Measurements from ENCODE around the gene CNPY1.

The CNPY1 gene

DNA sequence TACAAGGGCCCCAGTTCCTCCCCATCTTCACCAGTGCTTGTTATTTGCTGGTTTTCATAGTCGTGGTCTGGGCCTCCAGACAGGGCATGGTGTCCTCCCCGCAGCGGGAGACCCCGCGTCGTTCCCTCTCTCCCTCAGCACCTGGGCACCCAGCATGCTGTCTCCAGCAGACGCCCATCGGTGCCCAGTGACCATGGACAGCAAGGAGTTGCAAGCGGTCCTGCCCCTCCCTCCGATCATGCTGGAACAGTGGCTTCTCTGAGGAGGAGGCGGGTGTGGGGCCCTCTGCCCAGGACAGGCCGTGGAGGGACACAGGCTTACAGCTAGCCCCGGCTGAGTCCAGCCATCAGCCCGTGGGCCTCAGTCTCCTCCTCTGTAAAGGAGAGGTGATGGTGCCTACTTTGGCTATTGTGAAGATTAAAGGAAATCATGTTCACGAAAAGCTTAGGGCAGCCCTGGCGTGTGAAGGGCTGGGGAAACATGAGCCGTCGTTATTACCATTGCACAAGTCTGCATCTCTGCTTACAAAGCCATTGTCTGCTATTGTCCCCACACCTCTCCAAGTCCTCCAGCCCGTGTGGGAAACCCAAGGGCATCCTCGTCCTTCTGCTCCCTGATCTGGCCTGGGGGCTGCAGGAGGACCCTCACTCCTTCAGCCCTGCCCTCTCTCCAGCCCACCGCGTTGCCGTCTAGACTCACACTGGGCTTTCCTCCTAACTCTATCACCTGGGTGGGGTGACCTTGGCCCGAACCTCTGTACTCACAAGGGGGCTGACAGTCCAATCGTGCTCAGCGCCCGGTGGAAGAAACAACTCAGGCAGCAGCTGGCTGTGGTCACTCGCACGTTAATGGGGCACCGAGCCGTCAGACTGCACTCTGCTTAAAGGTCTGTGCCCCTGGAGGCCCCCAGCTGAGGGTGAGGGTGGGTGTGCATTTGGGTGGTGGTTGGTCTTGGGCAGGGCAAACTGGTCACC lies 58.6 kb downstream of the CNPY1 start:
- DNase-seq: no peak

- DNase-seq: no peak
These were observed 59.4 kb downstream of the CNPY1 start for GRCh38 chr7:155486783-155487508.

DNA sequence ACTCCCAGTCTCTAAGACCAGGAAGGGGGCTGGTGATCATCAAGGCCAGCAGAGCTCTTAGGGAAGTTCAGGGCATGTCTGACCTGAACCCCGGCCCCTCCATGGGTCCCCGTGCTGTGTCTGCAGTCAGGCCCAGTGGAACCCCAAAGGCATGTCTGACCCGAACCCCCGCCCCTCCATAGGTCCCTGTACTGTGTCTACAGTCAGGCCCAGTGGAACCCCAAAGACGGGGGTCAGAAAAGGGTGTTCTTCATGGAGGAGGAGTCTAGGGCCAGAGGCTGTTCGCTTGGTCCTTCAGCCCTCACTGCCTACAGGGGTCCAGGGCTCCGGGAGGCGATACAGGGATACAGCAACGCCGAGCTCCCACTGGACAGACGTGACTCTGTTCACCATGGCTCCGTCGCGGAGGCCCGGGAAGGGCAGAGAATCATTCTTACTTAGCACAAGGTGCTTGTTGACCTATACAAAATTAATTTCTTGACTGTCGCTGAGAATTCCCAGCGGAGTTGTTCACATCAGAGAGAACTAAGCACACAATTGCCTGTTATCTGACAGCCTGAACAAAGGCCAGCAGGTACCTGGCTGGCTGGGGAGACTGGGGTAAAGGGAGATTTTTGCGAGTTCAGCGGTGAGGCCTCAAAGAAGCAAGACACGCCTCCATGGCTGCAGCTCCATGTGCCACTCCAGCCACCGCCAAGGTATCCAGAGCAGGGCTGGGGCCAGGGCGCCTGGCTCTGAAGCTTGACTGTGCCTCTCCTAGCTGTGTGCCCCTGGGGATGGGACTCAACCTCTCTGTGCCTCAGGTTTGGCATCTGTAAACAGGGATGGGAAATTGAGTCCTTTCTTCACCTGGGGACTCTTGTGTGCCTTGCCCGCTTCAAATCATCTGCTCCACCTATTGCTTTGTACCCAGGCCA lies 61.6 kb downstream of the CNPY1 start:
- no peak for DNase-seq

DNA sequence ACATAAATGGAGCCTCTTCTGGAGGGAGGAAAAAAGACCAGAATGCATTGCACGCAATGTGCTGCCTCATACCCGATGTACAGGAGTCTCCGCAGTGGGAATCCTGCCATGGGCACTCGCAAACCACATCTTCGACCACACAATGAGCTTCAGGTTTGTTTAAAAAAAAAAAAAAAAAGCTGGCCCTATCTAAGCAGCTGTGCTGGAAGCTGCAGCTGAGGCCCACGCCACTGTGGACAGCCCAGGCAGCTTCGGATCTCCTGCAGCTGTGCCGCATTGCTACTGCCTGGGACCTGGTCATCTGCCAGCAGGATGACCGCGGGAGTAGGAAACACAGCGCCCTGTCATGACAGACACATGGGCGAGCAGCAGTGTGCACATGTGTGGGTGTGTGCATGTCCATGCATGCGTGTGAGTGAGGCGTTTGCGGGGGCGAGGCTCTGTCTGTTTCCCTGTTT lies 62.5 kb downstream of the CNPY1 start:
- no peak for DNase-seq

GRCh38 chr7:155483245-155483644 lies 63.1 kb downstream of the CNPY1 start:
- DNase-seq: no peak

- DNase-seq: no peak
These were observed 63.7 kb downstream of the CNPY1 start for GRCh38 chr7:155482511-155483183.

GRCh38 chr7:155481764-155482163 lies 64.6 kb downstream of the CNPY1 start:
- no peak for DNase-seq

GRCh38 chr7:155477476-155477875 lies 68.9 kb downstream of the CNPY1 start:
- DNase-seq: no peak

GRCh38 chr7:155471718-155472117 lies 74.6 kb downstream of the CNPY1 start:
- DNase-seq: no peak

GRCh38 chr7:155470686-155471638 lies 75.4 kb downstream of the CNPY1 start:
- DNase-seq: no peak

DNA sequence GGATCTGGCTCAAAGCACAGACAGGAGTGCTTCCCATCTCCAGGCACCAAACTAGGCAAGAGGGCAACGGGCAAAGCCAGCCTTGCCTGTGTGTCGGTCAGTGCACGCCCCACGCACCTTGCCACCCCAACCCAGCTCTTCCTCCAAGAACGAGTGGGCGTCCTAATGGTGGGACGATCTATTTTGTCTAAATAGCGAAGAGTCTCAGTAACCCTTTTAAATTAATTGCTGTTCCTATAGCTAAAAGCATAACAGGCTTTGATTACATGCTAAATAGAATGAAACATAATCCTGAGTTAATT lies 76.2 kb downstream of the CNPY1 start:
- DNase-seq: no peak

DNA sequence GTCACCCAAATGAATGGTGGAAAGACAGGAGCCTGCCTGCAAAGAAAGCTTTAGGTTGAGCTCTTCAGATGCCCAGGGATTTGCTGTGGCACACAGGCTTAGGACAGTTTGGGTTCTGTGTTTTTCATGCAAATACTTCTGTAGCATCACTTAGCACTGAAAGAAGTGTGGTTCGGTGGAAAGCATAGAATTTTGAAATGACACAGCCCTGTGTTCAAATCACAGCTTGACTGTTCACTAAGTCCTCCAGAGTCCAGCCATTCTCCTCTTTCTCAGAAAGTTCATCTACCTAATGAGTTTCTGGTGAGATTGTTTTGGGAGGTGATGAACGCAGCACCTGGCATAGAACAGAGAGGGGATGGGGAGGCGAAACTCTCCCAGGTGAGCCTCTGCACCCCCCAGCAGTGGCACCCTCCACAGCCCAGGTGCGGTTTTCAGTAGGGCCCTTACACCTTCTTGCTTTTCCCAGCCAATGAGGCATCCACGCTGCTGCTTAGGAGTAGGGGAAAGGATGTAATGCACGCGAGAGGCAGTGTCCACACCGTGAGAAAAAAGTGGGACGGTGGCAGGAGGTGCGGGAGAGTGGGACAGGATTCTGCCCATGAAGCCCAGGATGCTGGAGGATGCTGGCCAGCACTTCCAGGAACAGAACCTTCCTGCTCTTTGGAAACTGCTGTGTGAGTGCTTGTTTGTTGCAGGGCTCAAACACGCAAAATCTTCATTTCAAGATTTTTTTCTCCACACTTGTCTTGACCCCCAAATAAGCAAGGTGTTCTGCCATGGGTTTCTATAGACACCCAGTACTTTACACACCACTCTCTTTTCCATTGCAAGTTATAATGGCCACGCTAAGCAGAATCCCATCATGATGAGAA lies 76.8 kb downstream of the CNPY1 start:
- DNase-seq: no peak

DNA sequence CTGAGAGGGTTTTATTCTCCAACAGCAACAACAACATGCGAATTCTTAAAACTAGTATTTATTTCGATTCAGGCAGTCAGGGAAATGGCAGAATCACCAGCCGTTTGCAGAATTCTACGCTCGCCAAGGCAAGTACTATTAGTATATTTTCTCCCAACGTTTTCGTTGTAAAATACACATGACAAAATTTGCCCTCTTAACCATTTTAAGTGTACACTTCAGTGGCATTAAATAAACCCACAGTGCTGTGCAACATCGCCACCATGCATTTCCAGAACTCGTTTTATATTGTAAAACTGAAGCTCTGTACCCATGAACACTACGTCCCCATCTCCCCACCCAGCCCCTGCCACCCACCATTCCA lies 77.6 kb downstream of the CNPY1 start:
- no peak for DNase-seq

GRCh38 chr7:155467846-155468784 lies 78.2 kb downstream of the CNPY1 start:
- DNase-seq: no peak

DNA sequence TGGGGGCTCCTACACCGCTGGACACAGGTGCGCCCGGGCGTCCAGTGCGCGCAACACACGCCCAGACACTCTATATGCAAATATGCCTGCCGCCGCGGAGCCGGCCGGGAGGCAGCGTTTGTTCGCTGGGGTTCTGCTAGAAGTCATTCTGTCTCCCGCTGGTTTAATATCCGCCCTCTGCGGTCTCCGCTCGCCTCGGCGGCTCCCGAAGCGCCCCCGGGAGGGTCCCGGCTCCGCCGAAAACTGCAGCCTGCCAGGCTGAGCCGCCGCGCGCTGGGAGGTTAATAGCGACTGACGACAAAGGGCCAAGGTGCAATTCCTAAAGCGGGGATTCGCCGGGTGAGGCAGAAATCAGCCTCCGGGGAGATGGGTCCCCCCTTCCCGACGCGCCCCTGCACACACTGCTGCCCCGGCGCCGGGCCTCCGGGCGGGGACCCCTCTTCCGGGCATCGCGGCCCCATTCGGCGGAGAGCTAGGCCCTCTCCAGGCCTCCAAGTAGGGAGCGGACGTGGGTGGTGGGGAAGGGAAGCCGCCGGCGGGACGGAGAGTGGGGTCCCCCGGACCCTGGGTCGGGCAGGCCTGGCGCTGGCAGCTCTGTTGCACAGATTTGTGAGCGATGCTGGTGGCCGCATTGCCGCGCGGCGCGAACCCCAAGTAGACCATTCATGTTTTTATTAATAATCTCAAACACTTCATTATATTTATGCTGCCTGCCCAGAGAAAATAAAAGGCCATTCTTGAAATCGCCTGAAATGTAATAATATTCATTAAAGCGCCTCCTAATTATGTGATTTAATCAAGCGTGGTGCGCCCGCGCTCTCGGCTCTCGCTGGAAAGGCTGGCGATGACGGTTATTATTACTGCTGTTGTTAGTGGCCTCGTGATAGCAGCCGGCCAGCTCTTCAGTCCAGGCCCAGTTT lies 79.3 kb downstream of the CNPY1 start:
- DNase-seq: no peak

DNA sequence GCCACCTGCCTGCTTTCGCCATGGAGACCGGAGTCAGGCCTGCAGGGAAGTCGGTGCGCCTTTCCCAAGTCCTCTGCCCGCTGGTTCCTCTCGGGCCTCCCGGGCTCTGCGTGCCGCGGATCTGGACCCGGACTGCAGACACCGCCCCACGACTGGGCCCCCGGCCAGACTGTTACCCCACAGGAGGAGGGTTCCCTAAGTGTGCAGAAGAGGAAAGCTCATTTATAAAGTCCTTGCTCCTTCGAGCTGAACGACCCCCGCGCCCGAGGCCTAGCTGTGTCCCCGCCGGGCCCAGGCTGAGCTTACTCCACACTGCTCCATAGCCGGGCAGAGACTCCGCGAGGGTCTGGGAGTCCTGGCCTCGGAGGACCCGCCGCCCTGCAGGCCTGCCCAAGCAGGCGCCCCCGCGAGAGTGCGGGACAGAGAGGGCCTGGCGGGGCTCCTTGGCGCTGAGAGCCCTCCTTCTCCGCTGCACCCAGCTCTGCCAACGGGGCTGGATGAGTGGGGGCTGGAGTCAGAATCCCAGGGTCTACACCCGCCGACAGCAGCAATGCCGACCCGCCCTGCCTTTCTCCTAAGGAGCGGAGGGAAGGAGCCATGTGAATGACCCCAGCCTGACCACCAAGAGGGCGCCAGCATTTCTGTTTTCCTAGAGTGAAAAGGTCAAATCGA lies 80.1 kb downstream of the CNPY1 start:
- DNase-seq: no peak

GRCh38 chr7:155465761-155466141 lies 80.6 kb downstream of the CNPY1 start:
- DNase-seq: no peak
